H9 (cell line): ENCODE data around the gene GLIS2. TPM values are rescaled to one million over a fixed set of nuclear protein-coding genes. Genes with fewer than 3 reads are reported as not detected.

Experiments used
- DNase-seq: peaks from one replicate; pipeline ENCODE4 v3.0.0-alpha.2; 2017
- H2AFZ ChIP-seq: one replicate; pipeline ENCODE4 v1.6.1; 2013; ENCODE audit warnings: mild to moderate bottlenecking, low read length, control low read depth, moderate library complexity
- H2AK5ac ChIP-seq: 2 replicates; pipeline ENCODE4 v1.6.1; 2013; ENCODE audit warnings: low read length, control low read depth, mixed read lengths; ENCODE audit not compliant: insufficient read length
- H2BK120ac ChIP-seq: one replicate; pipeline ENCODE4 v1.6.1; 2013; ENCODE audit warnings: low read depth, mild to moderate bottlenecking, low read length, control low read depth, inconsistent platforms; ENCODE audit not compliant: poor library complexity, severe bottlenecking
- H2BK12ac ChIP-seq: 2 replicates; pipeline ENCODE4 v1.6.1; 2013; ENCODE audit warnings: low read length, control low read depth, mixed read lengths, low read depth; ENCODE audit not compliant: insufficient read length
- H2BK15ac ChIP-seq: 2 replicates; pipeline ENCODE4 v1.6.1; 2013; ENCODE audit warnings: low read depth, low read length, control low read depth
- H2BK20ac ChIP-seq: one replicate; pipeline ENCODE4 v1.6.1; 2013; ENCODE audit warnings: low read depth, mild to moderate bottlenecking, low read length, control low read depth, inconsistent platforms; ENCODE audit not compliant: poor library complexity, severe bottlenecking
- H2BK5ac ChIP-seq: 2 replicates; pipeline ENCODE4 v1.6.1; 2013; ENCODE audit warnings: low read length, control low read depth, mixed read lengths; ENCODE audit not compliant: insufficient read length
- H3K14ac ChIP-seq: 2 replicates; pipeline ENCODE4 v1.6.1; 2013; ENCODE audit warnings: low read length, control low read depth; ENCODE audit not compliant: insufficient read depth
- H3K18ac ChIP-seq: 2 replicates; pipeline ENCODE4 v1.6.1; 2013; ENCODE audit warnings: low read depth, mild to moderate bottlenecking, mixed read lengths, low read length, control low read depth; ENCODE audit not compliant: insufficient read length
- H3K23ac ChIP-seq: 2 replicates; pipeline ENCODE4 v1.6.1; 2013; ENCODE audit warnings: low read length, control low read depth, mixed read lengths, low read depth; ENCODE audit not compliant: insufficient read length
- H3K23me2 ChIP-seq: 2 replicates; pipeline ENCODE4 v1.6.1; 2013; ENCODE audit warnings: low read depth, mild to moderate bottlenecking, mixed read lengths, low read length, control low read depth; ENCODE audit not compliant: insufficient read length, poor library complexity, severe bottlenecking
- H3K27ac ChIP-seq: 2 replicates; pipeline ENCODE4 v1.5.1; 2013; ENCODE audit warnings: low read length, control low read depth, mixed read lengths, low read depth; ENCODE audit not compliant: insufficient read length
- H3K27me3 ChIP-seq: 2 replicates; pipeline ENCODE4 v1.6.1; 2013; ENCODE audit warnings: low read length, control low read depth, inconsistent platforms; ENCODE audit not compliant: insufficient read depth
- H3K4ac ChIP-seq: 2 replicates; pipeline ENCODE4 v1.6.1; 2013; ENCODE audit warnings: low read depth, mild to moderate bottlenecking, control low read depth, inconsistent platforms, low read length, moderate library complexity
- H3K4me1 ChIP-seq: 2 replicates; pipeline ENCODE4 v1.6.1; 2013; ENCODE audit warnings: low read length, control low read depth, inconsistent platforms; ENCODE audit not compliant: insufficient read depth
- H3K4me2 ChIP-seq: 2 replicates; pipeline ENCODE4 v1.6.1; 2013; ENCODE audit warnings: low read length, control low read depth, mixed read lengths; ENCODE audit not compliant: insufficient read length, insufficient read depth
- H3K56ac ChIP-seq: 2 replicates; pipeline ENCODE4 v1.6.1; 2013; ENCODE audit warnings: low read depth, mild to moderate bottlenecking, mixed read lengths, low read length, control low read depth; ENCODE audit not compliant: insufficient read length
- H3K79me1 ChIP-seq: 2 replicates; pipeline ENCODE4 v1.6.1; 2013; ENCODE audit warnings: low read depth, mild to moderate bottlenecking, moderate library complexity, low read length, control low read depth, inconsistent platforms; ENCODE audit not compliant: insufficient read depth, poor library complexity, severe bottlenecking
- H3K79me2 ChIP-seq: 2 replicates; pipeline ENCODE4 v1.6.1; 2013; ENCODE audit warnings: low read length, control low read depth, inconsistent platforms; ENCODE audit not compliant: insufficient read depth
- H3K9ac ChIP-seq: 2 replicates; pipeline ENCODE4 v1.6.1; 2013; ENCODE audit warnings: low read length, control low read depth, mixed read lengths; ENCODE audit not compliant: insufficient read length; ENCODE audit errors: extremely low read depth
- H3K9me3 ChIP-seq: one replicate; pipeline ENCODE4 v1.6.1; 2013; ENCODE audit warnings: low read depth, low read length, inconsistent platforms; ENCODE audit not compliant: control insufficient read depth
- H3T11ph ChIP-seq: one replicate; pipeline ENCODE4 v1.6.1; 2013; ENCODE audit warnings: mild to moderate bottlenecking, low read length, control low read depth, inconsistent platforms
- H4K20me1 ChIP-seq: one replicate; pipeline ENCODE4 v1.6.1; 2013; ENCODE audit not compliant: control insufficient read depth, insufficient read length, insufficient read depth
- H4K5ac ChIP-seq: 2 replicates; pipeline ENCODE4 v1.6.1; 2013; ENCODE audit warnings: low read depth, mild to moderate bottlenecking, mixed read lengths, low read length, control low read depth; ENCODE audit not compliant: insufficient read length
- H4K8ac ChIP-seq: replicated peaks from 2 replicates; pipeline ENCODE4 v1.6.1; 2013; ENCODE audit warnings: low read length, control low read depth, mixed read lengths, low read depth; ENCODE audit not compliant: insufficient read length
- H4K91ac ChIP-seq: 2 replicates; pipeline ENCODE4 v1.6.1; 2013; ENCODE audit warnings: low read depth, mild to moderate bottlenecking, moderate library complexity, mixed read lengths, low read length, control low read depth; ENCODE audit not compliant: insufficient read length
- H3K27ac Mint-ChIP-seq, 3 experiments: 2 replicates in 2 of 3; 3 replicates in 1 of 3; pipeline ENCODE4 v1.8.0; 2020 to 2021; ENCODE audit warnings: mixed read lengths in 3 of 3, mild to moderate bottlenecking in 1 of 3, moderate library complexity in 1 of 3
- H3K27me3 Mint-ChIP-seq: 2 replicates; pipeline ENCODE4 v1.8.0; 2021; ENCODE audit warnings: low read depth, mild to moderate bottlenecking, moderate library complexity, mixed read lengths
- H3K36me3 Mint-ChIP-seq, 3 experiments: 2 replicates in 2 of 3; 3 replicates in 1 of 3; pipeline ENCODE4 v1.8.0; 2020 to 2021; ENCODE audit warnings: low read depth in 3 of 3, mixed read lengths in 3 of 3; ENCODE audit not compliant: insufficient read depth in 1 of 3
- H3K4me1 Mint-ChIP-seq, 2 experiments: 2 replicates each; pipeline ENCODE4 v1.8.0; 2020; ENCODE audit warnings: mixed read lengths in 2 of 2
- H3K4me3 Mint-ChIP-seq, 2 experiments: 2 replicates in 1 of 2; 3 replicates in 1 of 2; pipeline ENCODE4 v1.8.0; 2020 to 2021; ENCODE audit warnings: mild to moderate bottlenecking in 2 of 2, mixed read lengths in 2 of 2, moderate library complexity in 1 of 2
- H3K9me3 Mint-ChIP-seq, 2 experiments: 2 replicates in 1 of 2; 3 replicates in 1 of 2; pipeline ENCODE4 v1.8.0; 2020; ENCODE audit warnings: mild to moderate bottlenecking in 2 of 2, mixed read lengths in 2 of 2, moderate library complexity in 1 of 2
- CTCF ChIP-seq: fragments of 200-600 bp; sonication (generic); conservative IDR thresholded peaks from 3 replicates; pipeline ENCODE4 v1.8.0; 2021; ENCODE audit warnings: antibody characterized with exemption, mild to moderate bottlenecking
- WGBS: extraction: QIAGEN DNeasy Blood & Tissue Kit; methylation state at CpG from one replicate; pipeline ENCODE4 v1.1.7; 2013; ENCODE audit warnings: missing lambda C conversion rate, low lambda C conversion rate, mixed read lengths; ENCODE audit not compliant: insufficient read length; ENCODE audit errors: extremely low coverage; 5-methylcytosine and 5-hydroxymethylcytosine counted together
- total RNA-seq: library from RNA; stranded (reverse); gene quantifications from 2 replicates; pipeline ENCODE4 v1.2.1, GENCODE V29; 2021

Gene GLIS2
- total RNA-seq, 1 experiment from 2014 or later, result 14.3 TPM

GRCh38 chr16:4338125-4338582, 22.3 kb downstream of the GLIS2 start:
- no peak overlapping the region for H3K18ac ChIP-seq
- H3K14ac ChIP-seq, result no peak overlapping the region
- H2AFZ ChIP-seq, result no peak overlapping the region
- no peaks in the 10 kb centered on the region for H3K79me1 ChIP-seq
- H3K79me2 ChIP-seq, result no peaks in the 10 kb centered on the region
- no peak overlapping the region for H3K4ac ChIP-seq
- H3T11ph ChIP-seq, result no peak overlapping the region
- H2BK12ac ChIP-seq, result no peak overlapping the region
- no peak overlapping the region for H2BK20ac ChIP-seq
- TF ChIP-seq CTCF, result no peak
- no peaks in the 10 kb centered on the region for H3K27me3 Mint-ChIP-seq
- no peak overlapping the region for H3K27ac Mint-ChIP-seq
- H3K4me1 Mint-ChIP-seq, result no peaks in the 10 kb centered on the region
- H3K36me3 Mint-ChIP-seq, result peaks cover 7 to 26% (median 15%) of the 10 kb centered on the region in 3 experiments; a peak in 6 of 7 replicates
- H4K5ac ChIP-seq, result no peak overlapping the region
- no peaks in the 10 kb centered on the region for H3K4me1 ChIP-seq
- no peaks in the 10 kb centered on the region for H3K27me3 ChIP-seq
- H4K20me1 ChIP-seq, result no peaks in the 10 kb centered on the region
- H2BK15ac ChIP-seq, result 0 out of 2 replicates have a peak overlapping the region, but pooled peaks have one; percentile 24
- H3K9me3 ChIP-seq, result no peaks in the 10 kb centered on the region
- H3K9ac ChIP-seq, result no peak overlapping the region
- no peak overlapping the region for H3K4me3 Mint-ChIP-seq
- H3K27ac ChIP-seq, result no peak overlapping the region
- H2AK5ac ChIP-seq, result no peak overlapping the region
- no peaks in the 10 kb centered on the region for H3K23me2 ChIP-seq
- no peak overlapping the region for H2BK120ac ChIP-seq
- H3K4me2 ChIP-seq, result no peak overlapping the region
- DNase-seq, result no peak
- H2BK5ac ChIP-seq, result no peak overlapping the region
- H4K91ac ChIP-seq, result no peak overlapping the region
- WGBS, result no CpG with 5 or more reads among the region's 12 CpGs
- no peaks in the 10 kb centered on the region for H3K9me3 Mint-ChIP-seq
- H4K8ac ChIP-seq, result no peak overlapping the region
- no peak overlapping the region for H3K56ac ChIP-seq
- H3K23ac ChIP-seq, result no peak overlapping the region
